Measurements from ENCODE around the gene KCNS3. TPM values are rescaled to one million over a fixed set of nuclear protein-coding genes. Genes with fewer than 3 reads are reported as not detected.
A peak's percentile ranks its signal among the peaks of the same experiment; 100 is the strongest.

Gene KCNS3
- total and polyA plus RNA-seq, 9 of the 15 experiments (the other 6 are each of a cell fraction or from before 2014, with no cell fraction given): 0.01 to 0.75 (median 0.25) TPM

DNA sequence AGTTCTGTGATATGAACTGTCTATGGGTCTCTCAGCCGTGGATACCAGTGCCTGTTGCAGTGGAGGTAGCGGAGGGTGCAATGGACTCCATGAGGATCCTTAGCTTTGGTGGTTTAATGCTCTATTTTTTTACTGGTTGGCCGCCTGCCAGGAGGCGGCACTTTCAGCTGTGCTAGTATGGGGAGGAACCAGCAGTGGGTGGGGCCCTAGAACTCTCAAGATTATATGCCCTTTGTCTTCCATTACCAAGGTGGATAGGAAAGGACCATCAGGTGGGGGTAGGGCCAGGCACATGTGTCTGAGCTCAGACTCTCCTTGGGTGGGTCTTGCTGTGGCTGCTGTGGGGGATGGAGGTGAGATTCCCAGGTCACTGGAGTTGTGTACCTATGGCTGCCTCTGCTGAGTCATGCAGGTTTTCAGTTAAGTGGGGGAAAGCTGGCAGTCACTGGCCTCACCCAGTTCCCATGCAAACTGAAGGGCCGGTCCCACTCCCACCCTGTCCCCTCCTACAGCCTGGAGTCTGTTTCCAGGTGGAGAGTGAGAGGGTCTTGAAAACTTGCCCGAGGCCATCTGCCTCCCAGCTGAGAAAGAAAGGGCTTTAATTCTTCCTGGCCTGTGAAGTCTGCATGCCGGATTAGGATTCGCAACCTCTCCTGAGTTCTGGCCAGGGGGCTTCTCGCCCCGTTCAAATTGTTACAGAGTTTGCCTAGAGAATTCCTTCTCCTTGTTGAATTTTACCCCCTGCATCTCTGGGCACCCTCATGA, 14.5 kb downstream of the KCNS3 start (continued):
- TF ChIP-seq, protein P1, sequence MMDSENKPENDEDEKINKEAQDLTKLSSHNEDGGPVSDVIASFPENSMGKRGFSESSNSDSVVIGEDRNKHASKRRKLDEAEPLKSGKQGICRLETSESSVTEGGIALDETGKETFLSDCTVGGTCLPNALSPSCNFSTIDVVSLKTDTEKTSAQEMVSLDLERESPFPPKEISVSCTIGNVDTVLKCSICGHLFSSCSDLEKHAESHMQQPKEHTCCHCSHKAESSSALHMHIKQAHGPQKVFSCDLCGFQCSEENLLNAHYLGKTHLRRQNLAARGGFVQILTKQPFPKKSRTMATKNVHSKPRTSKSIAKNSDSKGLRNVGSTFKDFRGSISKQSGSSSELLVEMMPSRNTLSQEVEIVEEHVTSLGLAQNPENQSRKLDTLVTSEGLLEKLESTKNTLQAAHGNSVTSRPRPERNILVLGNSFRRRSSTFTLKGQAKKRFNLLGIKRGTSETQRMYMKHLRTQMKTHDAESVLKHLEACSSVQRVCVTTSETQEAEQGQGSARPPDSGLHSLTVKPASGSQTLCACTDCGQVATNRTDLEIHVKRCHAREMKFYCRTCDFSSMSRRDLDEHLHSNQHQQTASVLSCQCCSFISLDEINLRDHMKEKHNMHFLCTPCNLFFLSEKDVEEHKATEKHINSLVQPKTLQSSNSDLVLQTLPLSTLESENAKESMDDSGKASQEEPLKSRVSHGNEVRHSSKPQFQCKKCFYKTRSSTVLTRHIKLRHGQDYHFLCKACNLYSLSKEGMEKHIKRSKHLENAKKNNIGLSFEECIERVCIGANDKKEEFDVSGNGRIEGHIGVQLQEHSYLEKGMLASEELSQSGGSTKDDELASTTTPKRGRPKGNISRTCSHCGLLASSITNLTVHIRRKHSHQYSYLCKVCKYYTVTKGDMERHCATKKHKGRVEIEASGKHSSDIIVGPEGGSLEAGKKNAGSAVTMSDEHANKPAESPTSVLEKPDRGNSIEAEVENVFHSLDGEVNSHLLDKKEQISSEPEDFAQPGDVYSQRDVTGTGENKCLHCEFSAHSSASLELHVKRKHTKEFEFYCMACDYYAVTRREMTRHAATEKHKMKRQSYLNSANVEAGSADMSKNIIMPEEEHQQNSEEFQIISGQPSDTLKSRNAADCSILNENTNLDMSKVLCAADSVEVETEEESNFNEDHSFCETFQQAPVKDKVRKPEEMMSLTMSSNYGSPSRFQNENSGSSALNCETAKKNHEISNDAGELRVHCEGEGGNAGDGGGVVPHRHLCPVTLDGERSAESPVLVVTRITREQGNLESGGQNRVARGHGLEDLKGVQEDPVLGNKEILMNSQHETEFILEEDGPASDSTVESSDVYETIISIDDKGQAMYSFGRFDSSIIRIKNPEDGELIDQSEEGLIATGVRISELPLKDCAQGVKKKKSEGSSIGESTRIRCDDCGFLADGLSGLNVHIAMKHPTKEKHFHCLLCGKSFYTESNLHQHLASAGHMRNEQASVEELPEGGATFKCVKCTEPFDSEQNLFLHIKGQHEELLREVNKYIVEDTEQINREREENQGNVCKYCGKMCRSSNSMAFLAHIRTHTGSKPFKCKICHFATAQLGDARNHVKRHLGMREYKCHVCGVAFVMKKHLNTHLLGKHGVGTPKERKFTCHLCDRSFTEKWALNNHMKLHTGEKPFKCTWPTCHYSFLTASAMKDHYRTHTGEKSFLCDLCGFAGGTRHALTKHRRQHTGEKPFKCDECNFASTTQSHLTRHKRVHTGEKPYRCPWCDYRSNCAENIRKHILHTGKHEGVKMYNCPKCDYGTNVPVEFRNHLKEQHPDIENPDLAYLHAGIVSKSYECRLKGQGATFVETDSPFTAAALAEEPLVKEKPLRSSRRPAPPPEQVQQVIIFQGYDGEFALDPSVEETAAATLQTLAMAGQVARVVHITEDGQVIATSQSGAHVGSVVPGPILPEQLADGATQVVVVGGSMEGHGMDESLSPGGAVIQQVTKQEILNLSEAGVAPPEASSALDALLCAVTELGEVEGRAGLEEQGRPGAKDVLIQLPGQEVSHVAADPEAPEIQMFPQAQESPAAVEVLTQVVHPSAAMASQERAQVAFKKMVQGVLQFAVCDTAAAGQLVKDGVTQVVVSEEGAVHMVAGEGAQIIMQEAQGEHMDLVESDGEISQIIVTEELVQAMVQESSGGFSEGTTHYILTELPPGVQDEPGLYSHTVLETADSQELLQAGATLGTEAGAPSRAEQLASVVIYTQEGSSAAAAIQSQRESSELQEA (IDR thresholded peaks at IDR 0.05; ENCODE audit: low read depth): peak; percentile 69
- TF ChIP-seq FIP1L1 (IDR thresholded peaks at IDR 0.05; ENCODE audit: low read depth, low read length, poor library complexity, severe bottlenecking) (no peak), ESRRA (IDR thresholded peaks at IDR 0.05; ENCODE audit: borderline replicate concordance, low read depth) (no peak), ZNF133 (CRISPR knock-in tag; IDR thresholded peaks at IDR 0.05) (no peak), ZNF24 (IDR thresholded peaks at IDR 0.05) (no peak), C11orf30 (IDR thresholded peaks at IDR 0.05; ENCODE audit: low read depth) (peak; percentile 74), MAFF (IDR thresholded peaks at IDR 0.05; ENCODE audit: low read length) (peak; percentile 24; the same call in 1 of the 2 replicates), RFX7 (CRISPR knock-in tag; IDR thresholded peaks at IDR 0.05) (no peak), TCF3 (CRISPR knock-in tag; IDR thresholded peaks at IDR 0.05) (no peak), NFIC (IDR thresholded peaks at IDR 0.05) (peak; percentile 96), DPF2 (IDR thresholded peaks at IDR 0.05) (0 out of 2 replicates have a peak, but pooled peaks have one; percentile 34), NFE2L1 (tag; IDR thresholded peaks at IDR 0.05; ENCODE audit: borderline replicate concordance, low read depth) (peak; percentile 25; the same call in 1 of the 2 replicates), TAF15 (IDR thresholded peaks at IDR 0.05; ENCODE audit: low read depth, low read length) (no peak), RAD51 (IDR thresholded peaks at IDR 0.05; ENCODE audit: borderline replicate concordance, low read depth) (no peak), NCOA6 (IDR thresholded peaks at IDR 0.05) (no peak), E2F3 (CRISPR knock-in tag; IDR thresholded peaks at IDR 0.05) (no peak)
- TF ChIP-seq, protein P2, sequence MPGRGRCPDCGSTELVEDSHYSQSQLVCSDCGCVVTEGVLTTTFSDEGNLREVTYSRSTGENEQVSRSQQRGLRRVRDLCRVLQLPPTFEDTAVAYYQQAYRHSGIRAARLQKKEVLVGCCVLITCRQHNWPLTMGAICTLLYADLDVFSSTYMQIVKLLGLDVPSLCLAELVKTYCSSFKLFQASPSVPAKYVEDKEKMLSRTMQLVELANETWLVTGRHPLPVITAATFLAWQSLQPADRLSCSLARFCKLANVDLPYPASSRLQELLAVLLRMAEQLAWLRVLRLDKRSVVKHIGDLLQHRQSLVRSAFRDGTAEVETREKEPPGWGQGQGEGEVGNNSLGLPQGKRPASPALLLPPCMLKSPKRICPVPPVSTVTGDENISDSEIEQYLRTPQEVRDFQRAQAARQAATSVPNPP (IDR thresholded peaks at IDR 0.05; ENCODE audit: borderline replicate concordance, insufficient read depth, insufficient read length): no peak
